CD4-positive, alpha-beta T cell treated with Interleukin-4 for 4 hours (primary cell): ENCODE results near the gene RICTOR.
"Not testable (repeated sequence)": the region's sequence is repeated elsewhere in the genome, so short reads cannot be mapped to it uniquely, and the experiment has no call there.

ENCODE experiments used
- DNase-seq: peaks from one replicate; pipeline ENCODE4 v3.0.0-alpha.2; 2020

Gene RICTOR

DNA sequence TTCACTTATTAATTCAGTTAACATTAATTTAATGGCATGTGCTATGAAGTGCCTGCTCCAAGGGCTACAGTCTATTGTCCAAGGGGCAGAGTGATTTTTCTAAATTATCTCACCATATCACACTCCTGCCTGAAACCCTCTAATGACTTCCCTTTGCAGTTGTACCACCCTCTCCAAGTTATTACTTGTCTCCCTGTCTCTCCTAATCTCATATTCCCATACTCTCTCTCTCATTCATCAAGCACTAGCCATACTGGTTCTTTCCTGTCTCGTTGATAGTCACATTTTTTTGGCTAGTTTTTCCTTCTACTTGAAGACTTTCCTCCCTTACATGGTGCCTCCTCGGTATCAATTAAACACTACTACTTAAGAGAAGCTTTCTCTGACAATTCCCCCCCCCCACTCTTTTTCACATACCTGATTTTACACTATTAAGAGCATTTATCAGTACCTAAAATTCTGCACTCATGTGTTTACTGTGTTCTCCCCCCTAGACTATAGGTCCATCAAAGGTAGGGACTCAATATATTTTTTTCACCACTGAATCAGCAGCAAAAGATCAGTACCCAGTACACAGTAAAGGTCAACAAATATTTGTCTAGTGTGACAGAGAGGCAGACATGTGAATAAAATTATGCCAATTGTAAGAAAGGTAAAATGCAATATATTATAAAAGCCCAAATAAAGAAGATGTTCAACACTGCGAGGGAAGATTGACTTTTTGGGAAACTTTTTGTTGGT lies 19.0 kb downstream of the RICTOR start:
- no peak for DNase-seq

DNA sequence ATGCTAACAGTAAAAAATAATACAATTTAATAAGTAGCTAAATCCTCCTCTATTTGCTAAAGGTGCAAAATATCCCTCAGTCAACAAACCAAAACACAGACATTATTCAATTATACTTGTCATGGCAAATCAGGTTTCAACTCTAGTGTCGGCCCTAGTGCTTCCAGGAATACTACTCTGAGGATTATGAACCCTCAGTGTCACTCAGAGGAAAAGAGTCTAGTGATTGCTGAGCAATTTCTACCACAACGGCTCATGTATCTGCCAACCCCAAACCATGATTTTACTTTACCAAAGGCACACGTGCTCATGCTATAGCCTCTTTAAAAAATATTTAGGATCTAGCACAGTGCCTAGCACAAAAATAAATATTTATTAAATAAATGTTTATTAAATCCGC lies 21.0 kb downstream of the RICTOR start:
- no peak for DNase-seq

DNA sequence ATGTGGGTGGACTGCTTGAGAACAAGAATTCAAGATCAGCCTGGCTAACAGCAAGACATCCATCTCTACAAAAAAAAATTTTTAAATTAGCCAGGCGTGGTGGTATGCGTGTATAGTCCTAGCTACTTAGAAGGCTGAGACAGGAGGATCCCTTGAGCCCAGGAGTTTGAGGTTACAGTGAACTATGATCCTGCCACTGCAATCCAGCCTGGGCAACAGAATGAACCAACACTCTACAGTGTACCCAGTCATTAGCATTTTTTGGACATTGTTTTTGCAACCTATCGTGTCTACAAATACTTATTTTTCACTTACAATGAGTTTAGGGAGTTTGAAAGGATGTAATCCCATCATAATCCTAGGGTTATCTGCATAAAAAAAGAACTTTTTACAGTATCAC lies 22.1 kb downstream of the RICTOR start:
- DNase-seq: no peak

DNA sequence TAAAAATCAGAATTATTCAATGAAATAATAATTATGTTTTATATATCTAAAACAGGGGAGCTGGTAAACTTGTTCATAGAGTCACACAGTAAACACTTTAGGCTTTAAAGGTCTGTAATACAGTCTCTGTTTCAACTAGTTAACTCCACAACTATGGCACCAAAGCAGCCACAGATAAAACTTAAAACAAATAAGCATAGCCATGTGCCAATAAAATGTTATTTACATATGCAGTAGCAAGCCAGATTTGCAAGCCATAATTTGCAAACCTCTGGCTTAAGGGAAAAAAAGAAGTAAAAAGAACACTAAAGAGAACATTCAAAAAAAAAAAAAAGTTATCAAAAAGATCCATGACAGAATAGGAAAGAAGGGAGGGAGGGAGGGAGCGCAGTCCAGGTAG lies 24.9 kb downstream of the RICTOR start:
- no peak for DNase-seq

DNA sequence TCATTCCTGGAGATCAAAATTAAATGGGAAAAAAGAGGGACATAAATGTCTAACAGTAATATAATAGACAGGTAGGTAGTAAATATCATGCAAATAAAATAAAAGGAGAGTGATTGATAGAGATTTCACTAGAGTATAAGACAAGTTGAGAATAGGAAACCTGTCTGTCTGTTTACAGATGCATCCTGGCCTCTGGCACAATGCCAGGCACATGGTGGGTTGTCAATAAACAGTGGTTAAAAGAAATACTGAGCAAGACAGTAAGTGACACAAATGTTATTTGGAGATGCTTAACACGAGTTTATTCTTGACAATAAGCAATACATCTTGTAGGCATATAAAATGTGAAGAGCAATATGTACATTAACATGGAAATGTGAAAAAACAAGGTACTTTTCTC lies 33.3 kb downstream of the RICTOR start:
- DNase-seq: peak; percentile 18

DNA sequence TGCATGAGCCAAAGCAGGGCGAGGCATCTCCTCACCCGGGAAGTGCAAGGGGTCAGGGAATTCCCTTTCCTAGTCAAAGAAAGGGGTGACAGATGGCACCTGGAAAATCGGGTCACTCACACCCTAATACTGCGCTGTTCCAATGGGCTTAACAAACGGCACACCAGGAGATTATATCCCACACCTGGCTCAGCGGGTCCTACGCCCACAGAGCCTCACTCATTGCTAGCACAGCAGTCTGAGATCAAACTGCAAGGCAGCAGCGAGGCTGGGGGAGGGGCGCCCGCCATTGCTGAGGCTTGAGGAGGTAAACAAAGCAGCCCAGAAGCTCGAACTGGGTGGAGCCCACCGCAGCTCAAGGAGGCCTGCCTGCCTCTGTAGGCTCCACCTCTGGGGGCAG lies 39.7 kb downstream of the RICTOR start:
- not testable (repeated sequence) for DNase-seq

DNA sequence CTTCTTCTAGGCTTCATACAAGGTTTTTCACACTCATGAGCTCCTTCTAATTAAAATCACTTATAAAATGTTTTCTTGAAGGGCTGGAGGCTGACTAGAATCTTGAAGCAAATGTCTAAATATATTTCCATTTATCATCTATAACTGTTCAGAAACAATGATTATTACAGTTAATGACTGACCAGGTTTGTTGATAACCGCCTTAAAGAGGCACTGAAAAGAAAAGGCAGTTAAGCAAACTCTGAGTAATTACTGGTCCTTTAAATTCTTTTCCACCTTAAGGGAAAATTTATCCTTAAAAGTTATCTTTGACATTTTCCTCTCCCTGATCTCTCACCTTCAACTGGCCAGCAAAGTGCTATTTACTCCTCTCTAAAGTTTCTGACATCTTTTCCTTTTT lies 43.2 kb downstream of the RICTOR start:
- DNase-seq: no peak

DNA sequence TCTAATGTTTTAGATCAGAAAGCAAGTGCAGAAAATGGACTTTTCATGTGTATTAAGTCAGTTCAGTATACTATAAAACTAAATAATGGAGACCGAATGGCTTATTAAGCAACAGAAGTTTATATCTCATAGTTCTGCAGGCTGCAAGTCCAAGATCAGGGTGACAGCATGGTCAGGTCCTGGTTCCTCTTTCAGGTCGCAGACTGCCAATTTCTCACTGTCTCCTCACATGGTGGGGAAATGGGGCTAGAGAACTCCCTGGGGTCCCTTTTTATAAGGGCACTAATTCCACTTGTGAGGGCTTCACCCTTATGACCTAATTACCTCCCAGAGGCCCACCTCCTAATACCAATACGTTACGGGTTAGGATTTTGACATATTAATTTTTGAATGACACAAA lies 48.7 kb downstream of the RICTOR start:
- DNase-seq: no peak

DNA sequence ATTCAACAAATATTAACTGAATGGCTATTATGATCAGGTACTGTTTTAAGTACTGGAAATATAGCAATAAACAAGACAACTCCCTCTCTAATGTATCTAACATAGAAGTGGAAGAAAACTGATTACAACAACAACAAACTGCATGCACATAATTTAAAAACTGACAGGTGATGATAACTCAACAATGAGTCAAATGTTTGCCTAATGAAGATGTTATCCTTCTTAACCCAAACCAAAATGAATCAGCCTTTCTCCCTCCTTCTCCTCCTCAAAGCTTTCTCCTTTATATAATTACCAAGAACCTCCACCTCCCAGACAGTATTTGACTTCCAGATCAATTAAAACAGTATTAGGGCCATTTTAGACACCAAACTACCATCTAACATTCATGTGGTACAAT lies 49.3 kb downstream of the RICTOR start:
- DNase-seq: no peak

DNA sequence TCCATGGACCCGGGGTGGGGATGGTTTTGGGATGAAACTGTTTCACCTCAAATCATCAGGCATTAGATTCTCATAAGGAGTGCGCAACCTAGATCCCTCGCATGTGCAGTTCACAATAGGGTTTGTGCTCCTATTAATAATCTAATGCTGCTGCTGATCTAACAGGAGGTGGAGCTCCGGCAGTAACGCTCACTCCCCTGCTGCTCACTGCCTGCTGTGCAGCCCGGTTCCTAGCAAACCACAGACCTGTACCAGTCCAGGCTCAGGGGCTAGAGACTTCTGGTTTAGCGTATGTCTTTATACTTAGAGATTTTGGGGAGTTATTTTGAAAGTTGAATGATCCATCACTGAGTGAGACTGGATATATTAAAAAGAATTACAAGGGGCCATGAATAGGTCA lies 50.2 kb downstream of the RICTOR start:
- no peak for DNase-seq

DNA sequence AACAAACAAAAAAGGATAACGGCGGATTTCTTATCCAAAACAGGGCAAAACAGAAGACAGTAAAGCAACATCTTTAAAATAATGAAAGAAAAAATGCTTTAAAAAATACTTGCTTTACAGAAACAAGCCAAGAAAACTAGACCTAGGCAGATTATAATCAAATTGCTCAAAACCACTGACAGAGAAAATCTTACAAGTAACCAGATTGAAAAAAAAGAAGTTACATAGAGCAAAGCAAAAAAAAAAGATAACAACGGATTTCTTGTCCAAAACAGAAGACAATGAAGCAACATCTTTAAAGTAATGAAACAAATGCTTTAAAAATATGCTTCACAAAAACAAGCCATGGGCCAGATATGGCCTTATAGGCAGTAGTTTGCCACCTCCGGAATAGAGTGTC lies 51.1 kb downstream of the RICTOR start:
- DNase-seq: no peak

DNA sequence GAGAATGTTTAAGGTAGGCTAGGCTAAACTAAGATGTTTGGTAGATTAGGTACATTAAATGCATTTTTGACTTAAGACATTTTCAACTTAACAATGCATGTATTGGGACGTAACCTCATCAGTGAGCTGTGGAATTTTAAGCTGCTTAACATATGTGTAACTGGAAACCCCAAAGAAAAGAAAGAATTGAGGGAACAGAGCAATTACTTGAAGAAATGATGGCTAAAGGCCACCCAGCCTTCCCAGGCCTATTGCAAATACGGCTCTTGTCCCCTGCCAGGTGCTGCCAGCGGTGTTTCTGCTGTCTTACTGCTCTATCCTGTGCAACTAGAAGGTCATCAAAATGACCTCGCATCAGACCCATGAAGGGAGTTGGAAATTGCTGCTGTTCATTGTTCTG lies 52.0 kb downstream of the RICTOR start:
- DNase-seq: no peak

DNA sequence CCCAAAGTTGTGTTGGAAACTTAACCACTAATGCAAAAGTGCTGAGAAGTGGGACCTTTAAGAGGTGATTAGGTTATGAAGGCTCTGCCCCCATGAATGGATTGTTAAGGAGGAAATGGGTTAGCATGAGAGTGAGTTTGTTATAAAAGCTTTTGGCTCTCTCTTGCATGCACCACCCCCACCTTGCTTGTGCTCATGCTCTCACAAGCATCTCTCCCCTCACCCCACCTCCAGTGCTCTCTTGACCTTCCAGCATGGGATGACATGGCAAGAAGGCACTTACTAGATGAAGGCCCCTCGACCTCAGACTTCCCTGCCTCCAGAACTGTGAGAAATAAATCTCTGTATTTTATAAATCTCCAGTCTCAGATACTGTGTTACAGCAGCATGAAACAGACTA lies 52.8 kb downstream of the RICTOR start:
- no peak for DNase-seq

DNA sequence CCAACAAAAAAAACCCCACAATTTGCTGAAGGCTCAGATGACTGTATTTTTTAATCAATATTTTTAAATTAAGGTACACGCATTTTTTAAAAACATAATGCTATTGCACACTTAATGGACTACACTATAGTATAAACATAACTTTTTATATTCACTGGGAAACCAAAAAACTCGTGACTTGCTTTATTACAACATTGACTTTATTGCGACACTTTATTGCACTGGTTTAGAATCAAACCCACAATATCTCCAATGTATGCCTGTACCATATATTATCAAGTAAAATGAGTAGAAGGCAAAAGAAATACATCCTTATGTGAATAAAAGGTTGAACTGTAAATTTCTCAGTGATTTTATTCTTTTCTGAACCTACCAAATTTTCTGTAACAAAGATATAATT lies 53.7 kb downstream of the RICTOR start:
- DNase-seq: no peak

DNA sequence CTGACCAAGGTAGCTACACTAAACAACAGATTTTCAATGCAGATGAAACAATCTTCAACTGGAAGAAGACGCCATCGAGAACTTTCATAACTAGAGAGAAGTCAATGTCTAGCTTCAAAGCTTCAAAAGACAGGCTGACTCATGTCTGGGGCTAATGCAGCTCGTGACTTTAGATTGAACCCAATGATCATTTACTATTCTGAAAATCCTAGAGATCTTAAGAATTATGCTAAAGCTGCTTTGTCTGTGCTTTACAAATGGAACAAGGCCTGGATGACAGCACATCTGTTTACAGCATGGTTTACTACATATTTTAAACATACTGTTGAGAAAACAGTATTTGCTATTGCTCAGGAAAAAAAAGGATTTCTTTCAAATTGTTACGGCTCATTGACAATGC lies 54.9 kb downstream of the RICTOR start:
- no peak for DNase-seq

DNA sequence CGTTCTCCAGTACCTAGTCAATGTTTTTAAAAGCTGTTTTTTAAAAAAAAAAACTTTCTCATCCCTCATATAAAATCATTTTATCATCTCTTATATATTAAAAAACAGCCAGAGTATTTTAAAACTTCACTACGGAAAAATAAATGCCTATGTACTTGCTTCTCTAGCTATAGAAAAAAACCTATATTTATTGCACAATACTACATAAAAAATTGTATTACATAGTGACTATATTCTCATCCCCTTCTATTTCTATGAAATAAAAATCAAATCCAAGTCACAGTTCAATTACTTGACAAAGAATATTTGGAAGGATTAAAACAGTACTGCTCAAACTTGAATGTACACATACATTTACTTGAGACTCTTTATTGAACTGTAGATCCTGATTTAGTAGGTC lies 56.7 kb downstream of the RICTOR start:
- no peak for DNase-seq

DNA sequence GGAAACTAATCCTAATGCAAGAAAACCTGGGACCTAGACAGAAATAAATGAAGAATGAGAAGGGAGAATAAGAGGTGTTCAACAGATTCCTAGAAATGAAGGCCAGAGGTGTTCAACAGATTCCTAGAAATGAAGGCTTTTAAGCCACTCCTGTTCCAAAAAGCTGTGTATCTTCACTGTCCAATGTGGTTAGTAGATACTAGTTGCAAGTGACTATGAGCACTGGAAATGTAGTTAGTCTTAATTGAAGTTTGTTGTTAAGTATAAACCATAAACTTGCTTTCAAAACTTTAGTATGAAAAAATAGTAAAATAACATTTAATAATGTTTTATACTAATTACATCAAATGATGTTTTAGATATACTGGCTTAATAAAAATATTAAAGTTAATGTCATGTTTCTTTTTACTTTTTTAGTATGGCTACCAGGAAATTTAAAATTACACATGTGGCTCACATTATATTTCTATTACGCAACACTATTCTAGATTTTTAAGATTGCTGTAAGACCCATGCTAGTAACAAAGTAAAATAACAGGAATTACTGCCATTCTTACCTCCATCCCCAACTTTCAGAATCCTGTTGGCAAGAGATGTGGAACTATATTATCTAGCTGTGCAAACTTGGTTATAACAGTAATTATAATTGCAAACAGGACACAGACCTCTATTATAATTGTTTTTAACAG lies 57.5 kb downstream of the RICTOR start:
- no peak for DNase-seq

DNA sequence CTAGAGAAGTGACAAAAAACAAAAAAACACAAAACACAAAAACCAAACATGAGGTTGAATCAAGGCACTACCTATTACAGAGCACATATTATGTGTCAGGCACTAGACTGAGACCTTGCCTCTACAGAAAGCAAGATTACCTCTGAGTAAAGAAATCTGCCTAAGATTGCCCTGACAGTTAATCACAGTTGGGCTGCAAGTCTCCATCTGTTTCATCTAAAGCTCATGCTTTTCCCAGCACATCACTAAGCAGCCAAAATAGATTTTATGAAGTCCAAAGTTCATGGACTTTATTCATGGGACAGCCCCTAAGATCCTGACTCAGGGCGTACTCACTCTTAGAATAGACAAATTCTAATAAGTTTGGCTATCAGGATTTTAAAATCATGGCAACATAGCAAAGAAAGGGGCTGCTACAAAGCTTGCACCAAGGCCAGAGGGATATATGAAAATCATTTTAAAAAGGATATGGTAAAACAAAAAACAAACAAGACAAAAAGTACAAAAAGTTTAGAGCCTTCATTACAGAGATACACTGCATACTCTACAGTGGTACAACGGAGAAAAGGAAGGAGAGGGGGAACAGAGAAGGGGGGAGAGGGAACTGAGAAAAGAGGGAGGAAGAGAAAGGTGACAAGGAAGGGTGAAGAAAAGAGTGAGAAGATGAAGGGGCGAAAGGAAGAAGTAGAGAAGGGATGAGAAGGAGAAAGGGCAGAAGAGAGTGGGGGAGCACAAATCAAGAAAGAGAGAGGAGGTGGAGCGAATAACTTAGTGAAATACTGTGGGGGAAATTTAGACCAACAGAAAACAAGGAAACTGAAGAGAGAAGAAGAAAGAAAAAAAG lies 58.2 kb downstream of the RICTOR start:
- DNase-seq: no peak

DNA sequence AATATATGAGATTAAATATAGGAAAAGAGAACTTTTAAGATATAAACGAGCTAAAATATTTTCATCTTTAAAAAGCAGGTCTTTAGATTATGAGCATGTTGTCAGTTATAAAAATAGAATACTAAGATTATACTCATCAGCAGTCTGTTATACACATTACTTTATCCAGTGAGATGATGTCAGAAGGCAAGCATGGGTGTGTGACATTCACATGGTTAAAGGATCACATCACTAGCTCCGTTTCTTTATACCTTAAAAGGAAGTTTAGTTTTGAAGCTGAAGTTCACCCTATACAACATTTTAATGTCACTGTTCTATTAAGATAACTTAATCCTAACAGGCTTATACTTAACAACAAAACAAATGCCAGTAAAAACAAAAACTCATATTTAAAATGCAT lies 59.6 kb downstream of the RICTOR start:
- no peak for DNase-seq

DNA sequence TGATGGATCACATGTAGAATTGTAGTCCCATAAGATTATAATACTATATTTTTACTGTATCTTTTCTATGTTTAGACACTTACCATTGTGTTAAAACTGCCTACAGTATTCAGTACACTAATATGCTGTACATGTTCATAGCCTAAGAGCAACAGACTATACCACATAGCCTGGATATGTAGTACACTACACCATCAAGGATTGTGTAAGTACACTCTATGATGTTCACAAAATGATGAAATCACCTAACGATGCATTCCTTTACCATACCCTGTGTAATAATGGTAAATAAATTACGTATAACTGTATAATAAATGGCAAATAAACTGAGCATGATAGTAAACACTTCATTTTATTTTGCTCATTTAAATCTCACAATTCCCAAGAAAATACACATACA lies 60.3 kb downstream of the RICTOR start:
- DNase-seq: no peak

DNA sequence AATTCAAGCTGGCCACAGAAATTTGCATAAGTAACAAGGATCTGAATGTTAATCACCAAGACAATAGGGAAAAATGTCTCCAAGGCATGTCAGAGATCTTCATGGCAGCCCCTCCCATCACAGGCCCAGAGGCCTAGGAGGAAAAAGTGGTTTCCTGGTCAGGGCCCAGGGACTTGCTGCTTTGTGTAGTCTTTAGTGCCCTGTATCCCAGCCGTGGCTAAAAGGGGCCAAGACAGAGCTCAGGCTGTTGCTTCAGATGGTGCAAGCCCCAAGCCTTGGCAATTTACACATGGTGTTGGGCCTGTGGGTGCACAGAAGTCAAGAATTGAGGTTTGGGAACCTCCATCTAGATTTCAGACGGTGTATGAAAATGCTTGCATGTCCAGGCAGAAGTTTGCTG lies 63.2 kb downstream of the RICTOR start:
- DNase-seq: not testable (repeated sequence)

DNA sequence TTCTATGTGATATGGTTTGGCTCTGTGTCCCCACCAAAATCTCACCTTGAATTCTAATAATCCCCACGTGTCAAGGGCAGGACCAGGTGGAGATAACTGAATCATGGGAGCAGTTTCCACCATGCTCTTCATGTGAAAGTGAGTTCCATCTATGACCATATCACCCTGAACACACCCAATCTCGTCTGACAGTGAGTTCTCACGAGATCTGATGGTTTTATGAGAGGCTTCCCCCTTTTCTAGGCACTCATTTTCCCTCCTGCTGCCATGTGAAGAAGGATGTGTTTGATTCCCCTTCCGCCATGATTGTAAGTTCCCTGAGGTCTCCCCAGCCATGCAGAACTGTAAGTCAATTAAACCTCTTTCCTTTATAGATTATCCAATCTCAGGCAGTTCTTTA lies 64.2 kb downstream of the RICTOR start:
- no peak for DNase-seq

DNA sequence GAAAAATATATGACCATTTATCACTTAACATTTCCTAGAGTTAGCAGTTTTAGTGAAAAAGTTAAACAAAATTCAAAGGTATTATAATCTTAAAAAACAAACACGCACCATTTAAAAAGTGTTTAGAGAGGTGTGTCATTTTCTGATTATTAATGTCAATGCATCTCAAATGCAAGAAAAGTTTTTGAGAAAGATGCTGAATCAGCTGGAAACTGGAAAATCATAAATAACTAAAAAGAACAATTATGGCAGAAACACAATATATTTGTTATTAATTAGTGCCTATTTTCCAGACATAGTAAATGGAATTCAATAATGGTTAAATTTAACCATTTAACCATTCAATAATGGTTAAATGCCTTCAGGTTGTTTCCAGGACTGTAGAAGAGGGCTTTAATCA lies 64.9 kb downstream of the RICTOR start:
- no peak for DNase-seq

DNA sequence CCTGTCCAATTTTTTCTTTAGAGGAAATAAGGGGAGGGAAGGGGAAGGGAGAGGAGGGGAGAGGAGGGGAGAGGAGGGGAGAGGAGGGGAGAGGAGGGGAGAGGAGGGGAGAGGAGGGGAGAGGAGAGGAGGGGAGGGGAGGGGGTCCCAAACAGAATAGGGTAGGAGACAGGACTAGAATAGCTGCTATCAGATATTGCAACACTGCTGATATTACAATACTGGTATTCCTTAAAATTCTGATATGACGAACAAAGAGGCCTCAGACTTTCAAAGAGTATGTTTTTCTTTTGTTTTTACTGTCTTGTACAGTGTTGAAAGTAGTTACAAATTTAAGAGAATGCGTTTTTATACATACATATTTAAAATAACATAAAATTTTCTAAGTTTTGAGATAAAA lies 67.5 kb downstream of the RICTOR start:
- DNase-seq: no peak
